ENCODE results near the gene GMNC.
"Not testable (repeated sequence)": the region's sequence is repeated elsewhere in the genome, so short reads cannot be mapped to it uniquely, and the experiment has no call there.

Gene GMNC, protein sequence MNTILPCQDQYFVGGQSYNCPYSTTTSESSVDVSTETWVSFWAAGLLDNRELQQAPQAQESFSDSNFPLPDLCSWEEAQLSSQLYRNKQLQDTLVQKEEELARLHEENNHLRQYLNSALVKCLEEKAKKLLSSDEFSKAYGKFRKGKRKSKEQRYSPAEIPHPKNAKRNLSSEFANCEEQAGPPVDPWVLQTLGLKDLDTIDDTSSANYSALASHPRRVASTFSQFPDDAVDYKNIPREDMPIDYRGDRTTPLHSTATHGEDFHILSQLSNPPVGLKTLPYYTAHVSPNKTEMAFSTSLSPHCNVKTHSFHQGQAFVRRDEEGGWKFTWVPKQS

DNA sequence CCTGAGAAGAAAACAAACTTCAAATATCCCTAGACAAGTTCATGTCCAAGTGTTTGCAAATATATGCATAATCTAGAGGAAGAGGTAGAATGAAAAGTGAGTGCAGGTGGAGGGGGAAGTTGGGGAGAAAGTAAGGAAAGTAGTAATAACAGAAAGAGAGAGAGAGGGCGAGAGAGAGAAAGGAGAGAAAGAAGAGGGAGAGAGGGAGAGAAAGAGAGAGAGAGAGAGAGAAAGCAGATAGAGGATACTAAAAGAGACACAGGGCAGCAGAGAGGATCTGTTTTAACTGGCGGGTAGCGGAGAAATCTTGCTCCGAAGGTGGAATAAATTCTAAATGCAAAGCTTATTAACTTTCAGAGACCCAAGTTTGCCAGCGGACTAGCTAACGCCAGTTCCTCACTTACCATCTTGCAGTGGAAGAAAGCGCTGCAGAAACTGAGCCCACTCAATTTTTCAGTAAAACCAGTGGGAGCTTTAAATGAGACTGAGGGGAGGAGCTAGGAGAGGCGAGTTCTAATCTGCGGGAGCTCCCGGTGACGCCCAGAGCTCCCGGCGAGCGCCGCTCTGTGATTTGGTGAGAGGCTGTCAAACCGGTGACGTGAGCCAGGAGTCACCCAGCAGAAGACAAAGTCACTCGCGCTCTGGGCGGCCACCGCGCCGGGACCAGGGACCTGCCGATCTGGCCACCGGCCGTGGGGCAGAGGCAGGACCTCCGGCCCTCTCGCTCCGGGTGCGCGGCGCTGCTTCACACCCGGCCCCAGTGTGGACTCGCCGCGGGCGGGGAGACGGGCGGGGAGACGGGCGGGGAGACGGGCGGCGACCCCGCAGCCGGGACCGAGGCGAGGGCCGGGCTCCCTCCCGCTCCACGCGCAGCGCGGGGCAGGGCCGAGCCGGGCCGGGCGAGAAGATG lies at the start of gene GMNC:
Gene GMNC (minus strand): TSS at position 486 of the 910 bp plus-strand sequence. CDS start 79 bp downstream, at position 407.
- peak in 1 of 2 donors; percentile 21 for DNase-seq (ENCODE audit: low read depth in 1 of 2, low spot score in 1 of 2)

DNA sequence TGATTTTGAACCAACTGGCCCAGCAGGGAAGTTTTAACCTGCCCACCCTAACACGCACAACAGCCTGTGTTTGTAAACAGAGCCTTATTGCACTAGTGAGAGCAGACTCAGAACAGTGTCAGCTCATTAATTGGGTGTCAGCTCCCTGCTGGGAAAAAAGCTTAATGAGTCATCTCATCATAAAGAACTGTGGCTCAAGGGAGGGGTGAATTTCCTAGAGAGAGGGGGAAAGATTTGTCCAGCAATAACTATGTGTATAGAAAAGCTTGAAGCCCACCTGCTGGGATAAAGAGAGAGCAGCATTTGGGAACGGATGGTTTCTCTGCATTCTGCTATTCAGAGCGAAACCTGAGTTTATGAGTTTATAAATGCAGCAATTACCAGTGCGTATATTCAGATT lies 48.9 kb upstream of the GMNC start:
- no peak for DNase-seq (ENCODE audit: low read depth in 1 of 2, low spot score in 1 of 2)

DNA sequence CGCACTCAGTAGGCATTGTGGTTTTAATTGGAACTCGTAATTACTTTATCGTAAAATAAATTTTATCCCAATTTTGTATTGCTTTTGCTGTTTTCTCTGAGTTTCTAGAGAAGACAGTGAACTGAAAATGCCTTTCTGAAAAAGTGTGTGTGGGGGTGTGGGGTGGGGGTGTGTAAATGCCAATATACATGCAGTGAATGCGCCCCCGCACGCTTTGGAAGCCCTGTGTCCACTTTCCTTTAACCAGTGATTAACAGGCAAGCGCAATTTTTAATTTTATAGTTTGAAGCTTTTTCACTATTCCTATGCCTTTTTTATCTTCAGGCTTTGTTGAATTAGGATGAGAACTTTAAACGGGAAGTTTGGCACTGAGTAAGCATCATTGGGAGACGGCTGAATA lies 47.4 kb upstream of the GMNC start:
- DNase-seq (ENCODE audit: low read depth in 1 of 2, low spot score in 1 of 2) = no peak

DNA sequence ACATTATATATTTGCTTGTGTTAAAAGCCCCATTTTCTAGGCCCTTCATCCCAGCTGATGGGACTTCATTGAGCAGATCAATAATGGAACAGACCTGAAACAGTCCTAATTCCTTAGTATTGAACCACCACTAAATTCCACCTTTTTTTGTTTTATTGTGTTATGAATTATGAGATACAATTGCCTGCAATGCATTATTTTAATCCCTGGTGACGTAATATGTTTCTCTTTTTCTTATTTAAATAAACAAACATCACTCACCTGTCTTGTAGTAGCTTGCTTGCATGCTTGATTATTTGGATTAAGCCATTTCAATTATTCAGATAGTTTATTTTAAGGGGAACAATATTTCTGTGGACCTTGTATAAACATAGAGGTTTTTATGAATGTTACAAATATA lies 40.7 kb upstream of the GMNC start:
- DNase-seq (ENCODE audit: low read depth in 1 of 2, low spot score in 1 of 2) = no peak

DNA sequence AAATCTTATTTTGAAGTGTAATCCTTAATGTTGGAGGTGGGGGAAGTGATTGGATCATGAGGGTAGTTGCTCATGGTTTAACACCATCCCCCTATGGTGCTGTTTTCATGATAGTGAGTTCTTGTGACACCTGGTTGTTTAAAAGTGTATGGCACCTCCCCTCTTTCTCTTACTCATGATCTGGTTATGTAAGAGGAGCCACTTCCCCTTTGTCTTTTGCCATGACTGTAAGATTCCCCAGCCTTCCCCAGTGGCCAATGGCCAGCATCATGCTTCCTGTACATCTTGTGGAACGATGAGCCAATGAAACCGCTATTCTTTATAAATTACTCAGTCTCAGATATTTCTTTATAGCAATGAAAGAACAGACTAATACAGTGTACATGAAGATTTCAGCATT lies 39.8 kb upstream of the GMNC start:
- no peak for DNase-seq (ENCODE audit: low read depth in 1 of 2, low spot score in 1 of 2)

DNA sequence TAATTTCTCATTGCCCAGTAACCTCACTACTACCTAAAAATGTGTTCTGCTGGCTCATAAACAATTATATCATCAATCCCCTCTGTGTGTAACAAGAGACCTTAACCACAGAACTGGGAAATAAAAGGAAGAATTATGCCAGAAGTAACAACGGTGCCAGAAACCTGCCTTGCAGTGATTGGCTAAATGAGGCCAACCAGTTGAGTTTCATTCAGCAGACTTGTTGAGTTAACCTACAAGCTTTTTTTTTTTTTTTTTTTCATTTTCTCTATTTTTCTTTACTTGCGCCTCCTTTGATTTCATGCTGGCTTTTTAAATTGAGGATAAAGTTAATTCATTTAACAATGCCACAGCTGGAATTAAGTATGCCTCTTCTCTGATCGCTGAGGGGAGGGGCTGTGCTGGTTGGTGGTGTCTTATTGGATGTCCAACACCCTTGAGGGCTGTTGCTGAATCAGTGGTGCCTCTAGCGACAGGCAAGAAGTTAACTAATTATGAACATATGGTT lies 30.0 kb upstream of the GMNC start:
- DNase-seq (ENCODE audit: low read depth in 1 of 2, low spot score in 1 of 2) = no peak

DNA sequence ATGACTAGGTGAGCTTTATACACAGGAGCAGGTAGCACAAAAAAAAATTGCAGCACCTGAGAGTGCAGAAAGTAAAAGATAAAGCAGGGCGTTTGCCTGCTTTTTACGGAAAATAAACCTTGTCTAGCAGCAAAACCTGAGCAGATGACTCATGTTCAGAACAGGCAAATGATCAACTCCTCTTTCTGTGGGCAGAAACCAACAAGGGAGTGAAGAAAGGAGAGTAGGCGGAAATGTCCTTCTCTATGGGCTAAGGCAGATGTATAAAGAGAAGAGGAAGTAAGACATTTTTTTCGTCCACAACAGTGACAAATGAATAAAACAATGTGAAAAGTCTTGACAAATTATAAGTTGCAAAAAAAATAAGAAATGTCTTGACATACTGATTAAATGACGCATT lies 24.5 kb upstream of the GMNC start:
- no peak for DNase-seq (ENCODE audit: low read depth in 1 of 2, low spot score in 1 of 2)

DNA sequence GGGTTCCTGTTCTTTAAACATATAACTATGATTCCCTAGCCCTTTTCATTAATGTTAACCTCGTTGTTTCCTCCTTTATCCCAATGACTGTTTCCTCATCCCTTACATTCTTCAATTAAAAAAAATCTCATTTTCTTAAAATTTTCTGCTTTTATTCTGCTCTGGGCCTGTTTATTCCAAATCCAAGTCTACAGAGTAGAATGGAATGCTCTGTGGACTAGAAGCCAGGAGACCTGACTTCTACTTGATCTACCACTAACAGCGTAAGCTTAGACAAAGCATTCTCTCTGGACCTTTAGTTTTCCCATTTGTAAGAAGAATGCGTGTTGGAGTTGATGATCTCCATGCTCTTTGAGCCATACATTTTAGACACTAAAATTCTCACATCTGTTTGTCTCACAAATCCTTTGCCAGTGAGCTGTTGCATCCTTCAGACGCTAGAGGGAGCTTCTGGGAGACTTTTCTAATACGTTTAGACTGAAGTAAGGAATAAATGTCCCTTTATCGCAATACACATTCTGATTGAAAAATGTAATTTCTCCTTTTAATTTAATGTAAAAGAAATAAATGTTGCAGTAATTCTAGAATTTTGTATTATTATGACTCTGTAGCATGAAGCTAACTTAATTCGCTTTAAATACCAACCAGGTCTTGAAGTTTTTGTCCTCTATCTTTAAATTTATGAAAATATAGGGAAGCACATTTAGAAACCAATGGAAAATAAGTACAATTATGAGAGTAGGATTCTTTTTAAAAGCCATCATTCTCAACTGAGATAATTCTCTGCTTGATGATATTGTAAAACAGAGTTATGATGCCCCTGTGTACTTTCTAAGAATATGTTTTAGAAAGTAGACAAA lies 21.7 kb upstream of the GMNC start:
- DNase-seq (ENCODE audit: low read depth in 1 of 2, low spot score in 1 of 2) = peak in 1 of 2 donors; percentile 11

DNA sequence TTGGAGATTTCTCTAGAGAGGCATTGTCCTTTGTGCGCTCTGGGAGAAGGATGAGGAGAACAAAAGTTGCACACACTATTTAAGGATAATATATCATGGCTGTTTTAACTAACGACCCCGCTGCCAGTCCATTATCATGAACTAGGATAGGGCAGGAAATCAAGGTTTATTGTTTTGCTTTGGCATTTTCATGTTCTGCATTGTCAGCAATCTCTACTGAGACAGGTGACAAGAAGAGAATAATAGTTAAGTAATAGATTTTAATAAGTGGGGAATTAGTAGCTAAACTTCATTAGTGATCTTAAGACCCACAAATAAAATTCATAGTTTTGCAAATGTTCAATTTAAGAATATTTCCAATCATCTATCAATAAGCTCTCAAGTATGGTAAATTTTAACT lies 20.6 kb upstream of the GMNC start:
- DNase-seq (ENCODE audit: low read depth in 1 of 2, low spot score in 1 of 2) = no peak

DNA sequence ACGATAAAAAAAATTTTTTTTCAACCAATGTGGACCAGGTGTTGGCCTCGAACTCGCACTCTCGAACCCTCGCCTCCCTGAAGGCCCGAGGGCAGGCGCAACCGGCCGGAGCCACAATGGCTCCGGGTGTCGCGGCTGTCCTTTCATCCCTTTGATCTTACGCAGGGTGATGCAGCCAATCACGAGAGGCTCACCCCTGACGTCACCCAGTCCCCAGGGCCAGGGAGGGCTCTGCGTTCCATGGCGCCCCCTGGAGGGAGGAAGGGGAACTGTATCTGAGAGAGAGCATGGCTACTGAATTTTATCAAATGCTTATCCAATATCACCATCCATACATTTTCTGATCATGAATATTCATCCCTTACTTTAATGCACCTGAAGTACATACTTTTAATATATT lies 15.4 kb upstream of the GMNC start:
- DNase-seq (ENCODE audit: low read depth in 1 of 2, low spot score in 1 of 2) = no peak

DNA sequence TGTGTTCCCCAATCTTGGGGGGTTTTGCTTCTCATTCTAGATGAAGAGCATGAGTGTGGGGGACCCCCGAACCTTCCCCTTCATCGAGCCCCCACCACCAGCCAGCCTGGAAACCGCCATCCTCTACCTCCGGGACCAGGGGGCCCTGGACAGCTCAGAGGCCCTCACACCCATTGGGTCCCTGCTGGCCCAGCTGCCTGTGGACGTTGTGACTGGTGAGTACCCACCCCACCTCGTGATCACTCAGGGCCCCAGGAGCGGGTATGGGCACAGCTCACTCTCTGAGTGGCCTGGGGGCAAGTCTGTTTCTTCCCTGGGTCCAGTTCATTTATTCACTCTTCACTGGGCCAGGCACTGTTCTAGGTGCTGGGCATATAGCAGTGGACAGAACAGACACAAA lies 13.9 kb upstream of the GMNC start:
- not testable (repeated sequence) for DNase-seq (ENCODE audit: low read depth in 1 of 2, low spot score in 1 of 2)

DNA sequence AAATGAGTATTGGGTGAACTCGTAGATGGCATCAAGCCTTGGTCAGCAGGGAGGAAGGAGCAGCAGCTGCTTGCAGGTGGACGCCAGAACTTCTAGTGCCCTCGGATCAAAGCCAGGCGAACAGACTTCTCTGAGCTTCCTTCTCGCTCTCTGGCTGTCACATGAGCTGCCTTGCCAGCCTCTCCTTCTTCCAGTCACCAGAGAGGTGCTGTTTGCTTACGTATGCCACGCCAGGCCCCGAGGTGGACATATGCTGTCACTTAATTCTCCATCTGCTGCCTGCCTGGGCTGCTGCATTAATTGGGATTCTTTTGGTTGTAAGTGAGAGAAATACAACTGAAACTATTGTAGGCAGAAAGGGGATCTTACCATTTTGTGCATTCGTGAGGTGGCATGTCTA lies 12.6 kb upstream of the GMNC start:
- DNase-seq (ENCODE audit: low read depth in 1 of 2, low spot score in 1 of 2) = not testable (repeated sequence)

DNA sequence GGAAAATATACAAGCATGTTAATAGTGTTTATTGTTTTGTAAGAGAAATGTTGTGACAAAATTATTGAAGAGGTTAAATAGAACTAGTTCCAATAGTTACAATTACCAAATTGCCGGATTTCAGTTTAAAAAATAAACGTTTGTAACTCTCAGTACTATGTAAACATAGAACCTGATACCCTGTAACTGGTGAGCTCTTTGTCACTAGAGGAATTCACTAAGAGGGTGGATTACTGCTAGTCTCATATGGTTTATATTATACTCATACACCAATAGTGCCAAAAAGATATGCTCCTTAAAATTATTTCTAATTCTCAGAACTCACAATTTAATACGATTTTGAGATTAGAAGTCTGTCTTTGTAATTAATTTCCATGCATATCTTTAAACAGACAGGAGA lies 7.6 kb upstream of the GMNC start:
- no peak for DNase-seq (ENCODE audit: low read depth in 1 of 2, low spot score in 1 of 2)

DNA sequence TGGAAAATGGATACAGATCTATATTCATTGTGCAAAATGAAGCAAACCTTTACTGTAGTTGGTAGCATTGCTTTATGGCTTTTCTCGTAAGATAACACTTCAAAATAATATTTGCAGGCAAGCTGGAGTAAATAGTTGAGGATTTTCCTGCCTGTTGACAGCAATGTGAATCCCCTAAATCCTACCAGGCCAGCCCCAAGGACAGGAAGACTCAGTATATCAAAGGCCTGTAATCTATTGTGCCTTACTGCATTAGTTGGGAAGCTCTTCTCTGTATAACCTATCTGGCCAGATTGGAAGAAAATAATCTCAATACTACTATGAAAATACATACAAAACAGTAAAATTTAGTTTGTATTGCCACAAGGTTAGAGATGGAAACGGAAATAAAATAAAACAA lies 4.6 kb upstream of the GMNC start:
- DNase-seq (ENCODE audit: low read depth in 1 of 2, low spot score in 1 of 2) = no peak

DNA sequence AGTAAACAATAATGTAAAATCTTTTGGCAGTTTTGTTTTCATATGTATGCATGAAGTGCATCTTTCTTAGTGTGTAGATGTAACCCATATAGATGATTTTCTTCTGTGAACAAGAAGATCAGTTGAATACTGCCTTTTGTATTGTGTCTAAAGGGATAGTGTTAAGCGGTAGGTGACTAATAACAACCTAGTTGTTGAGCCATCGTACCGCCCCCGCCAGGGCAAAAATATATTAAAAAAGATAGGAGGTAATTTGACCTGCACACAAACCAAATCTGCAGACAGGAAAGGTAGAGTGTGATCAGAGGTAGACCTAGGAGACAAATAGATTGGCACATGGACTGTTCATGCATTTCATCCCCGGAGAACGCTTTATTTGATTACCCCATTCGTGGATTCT lies 3.3 kb upstream of the GMNC start:
- no peak for DNase-seq (ENCODE audit: low read depth in 1 of 2, low spot score in 1 of 2)

DNA sequence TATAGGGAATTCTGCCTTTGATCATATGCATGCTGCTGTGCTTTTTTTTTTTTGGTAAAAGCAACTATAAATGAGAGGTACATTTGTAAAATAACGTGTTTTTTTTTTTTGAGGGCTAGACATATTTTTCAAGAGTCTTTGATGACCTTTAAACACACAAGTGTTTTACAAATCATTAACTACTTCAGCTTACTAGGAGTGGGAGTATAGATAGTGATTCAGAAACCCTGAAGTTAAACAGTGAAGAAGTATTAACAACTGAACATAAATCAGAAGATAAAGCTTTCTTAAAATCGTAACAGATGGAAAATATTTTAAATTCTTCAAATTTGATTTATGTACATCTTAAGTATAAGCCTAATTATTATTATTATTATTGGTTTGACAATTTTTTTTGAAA lies 2.9 kb upstream of the GMNC start:
- DNase-seq (ENCODE audit: low read depth in 1 of 2, low spot score in 1 of 2) = no peak

DNA sequence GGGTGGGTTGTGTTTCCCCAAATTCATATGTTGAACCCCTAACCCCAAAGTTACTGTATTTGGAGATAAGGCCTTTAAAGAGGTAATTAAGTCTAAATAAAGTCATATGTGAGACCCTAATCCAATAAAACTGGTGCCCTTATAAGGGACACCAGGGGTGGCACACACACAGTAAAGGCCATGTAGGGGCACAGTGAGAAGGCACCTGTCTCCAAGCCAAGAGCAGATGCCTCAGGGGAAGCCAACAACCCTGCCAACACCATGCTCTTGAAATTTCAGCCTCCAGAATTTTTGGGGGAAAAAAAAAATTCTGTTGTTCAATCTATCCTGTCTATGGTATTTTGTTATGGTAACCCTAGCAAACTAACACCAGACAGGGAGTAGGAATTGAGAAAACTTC lies 1.5 kb upstream of the GMNC start:
- DNase-seq (ENCODE audit: low read depth in 1 of 2, low spot score in 1 of 2) = no peak

DNA sequence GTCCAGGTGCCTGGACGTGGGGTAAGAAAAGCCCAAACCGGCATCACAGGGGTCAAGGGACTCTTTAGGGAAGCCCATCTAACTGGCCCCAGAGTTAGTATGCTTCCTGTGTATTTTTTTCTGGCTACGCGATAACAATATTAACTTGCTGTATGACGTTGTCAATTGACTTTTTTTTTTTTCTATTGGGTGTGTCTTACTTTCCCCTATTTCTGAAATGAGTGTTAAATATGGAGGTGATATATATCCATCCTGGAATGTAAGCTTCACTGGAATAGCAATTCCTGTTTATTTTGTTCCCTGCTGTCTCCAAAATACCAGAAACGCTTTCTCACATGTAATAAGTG lies 598 bp upstream of the GMNC start:
- no peak for DNase-seq (ENCODE audit: low read depth in 1 of 2, low spot score in 1 of 2)

DNA sequence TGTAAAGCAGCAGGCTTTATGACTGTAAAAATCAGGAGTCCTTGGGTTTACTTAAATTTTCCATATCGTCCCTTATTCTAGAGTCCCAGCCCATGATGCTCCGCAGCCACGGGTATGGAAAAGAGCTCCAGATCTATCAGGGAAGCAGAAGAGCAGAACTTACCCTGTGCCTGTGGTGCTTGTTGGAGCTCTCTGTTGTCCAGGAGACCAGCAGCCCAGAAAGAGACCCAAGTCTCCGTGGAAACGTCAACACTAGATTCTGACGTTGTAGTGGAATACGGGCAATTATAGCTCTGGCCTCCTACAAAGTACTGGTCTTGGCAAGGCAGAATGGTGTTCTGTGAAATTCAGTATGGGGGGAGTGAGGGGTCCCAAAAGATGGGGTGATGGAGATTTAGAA lies 2.0 kb downstream of the GMNC start:
- no peak for DNase-seq (ENCODE audit: low read depth in 1 of 2, low spot score in 1 of 2)

DNA sequence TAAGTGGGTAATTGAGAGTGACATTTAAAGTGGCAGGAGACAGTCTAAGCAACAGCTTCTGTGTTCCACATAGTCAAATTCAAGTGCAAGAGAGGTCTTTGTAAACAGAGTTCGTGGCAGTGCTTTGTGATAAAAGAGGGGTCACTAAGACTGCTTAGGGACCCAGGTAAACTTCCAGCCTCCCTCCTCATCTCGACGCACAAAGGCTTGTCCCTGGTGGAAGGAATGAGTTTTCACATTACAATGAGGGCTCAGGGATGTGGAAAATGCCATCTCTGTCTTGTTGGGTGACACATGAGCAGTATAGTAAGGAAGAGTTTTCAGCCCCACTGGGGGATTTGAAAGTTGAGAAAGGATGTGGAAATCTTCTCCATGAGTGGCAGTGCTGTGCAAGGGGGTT lies 7.3 kb downstream of the GMNC start:
- no peak for DNase-seq (ENCODE audit: low read depth in 1 of 2, low spot score in 1 of 2)

DNA sequence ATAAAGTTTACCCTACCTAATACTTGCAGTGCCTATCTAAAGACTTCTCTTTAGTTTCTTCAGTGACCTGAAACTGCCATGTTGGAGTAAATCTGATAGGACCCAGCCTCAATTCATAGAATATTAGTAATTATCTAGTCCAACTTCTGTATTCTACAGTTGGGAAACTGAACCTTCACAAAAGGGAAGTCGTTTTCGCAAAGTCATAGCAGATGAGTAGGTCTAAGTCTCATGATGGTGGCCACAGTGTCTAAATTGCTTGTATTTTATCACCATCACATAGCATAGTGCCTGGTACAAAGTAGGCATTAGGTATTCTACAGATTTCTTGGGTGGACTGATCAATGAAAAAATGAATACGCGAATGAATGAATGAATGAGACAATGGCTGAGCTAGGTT lies 8.4 kb downstream of the GMNC start:
- DNase-seq (ENCODE audit: low read depth in 1 of 2, low spot score in 1 of 2) = no peak
